ENCODE measurements around the gene SPTSSA.
A peak's percentile ranks its signal among the peaks of the same experiment; 100 is the strongest.
"Not testable (repeated sequence)": the region's sequence is repeated elsewhere in the genome, so short reads cannot be mapped to it uniquely, and the experiment has no call there.

Gene SPTSSA

GRCh38 chr14:34462132-34462893 lies at the start of gene SPTSSA:
TSS of gene SPTSSA (minus strand) at chr14:34462240. CDS start at chr14:34462207, 33 bp downstream.
- DNase-seq = peak; percentile 84

GRCh38 chr14:34507884-34508283 lies 45.8 kb upstream of the SPTSSA start:
- no peak for DNase-seq

GRCh38 chr14:34507459-34507858 lies 45.4 kb upstream of the SPTSSA start:
- DNase-seq = no peak

GRCh38 chr14:34505124-34505491 lies 43.1 kb upstream of the SPTSSA start:
- not testable (repeated sequence) for DNase-seq

- not testable (repeated sequence) for DNase-seq
These were observed 42.0 kb upstream of the SPTSSA start for GRCh38 chr14:34504027-34504426.

GRCh38 chr14:34502545-34503225 lies 40.6 kb upstream of the SPTSSA start:
- no peak for DNase-seq

GRCh38 chr14:34502001-34502400 lies 40.0 kb upstream of the SPTSSA start:
- no peak for DNase-seq

GRCh38 chr14:34501004-34501580 lies 39.1 kb upstream of the SPTSSA start:
- DNase-seq = no peak

- DNase-seq = peak; percentile 13
These were observed 36.8 kb upstream of the SPTSSA start for GRCh38 chr14:34498684-34499412.

- no peak for DNase-seq
These were observed 34.9 kb upstream of the SPTSSA start for GRCh38 chr14:34496679-34497513.

GRCh38 chr14:34496007-34496678 lies 34.1 kb upstream of the SPTSSA start:
- no peak for DNase-seq

- no peak for DNase-seq
These were observed 27.3 kb upstream of the SPTSSA start for GRCh38 chr14:34489324-34489723.

- no peak for DNase-seq
These were observed 26.5 kb upstream of the SPTSSA start for GRCh38 chr14:34488528-34488927.

GRCh38 chr14:34484726-34485125 lies 22.7 kb upstream of the SPTSSA start:
- DNase-seq = no peak

GRCh38 chr14:34482463-34482862 lies 20.4 kb upstream of the SPTSSA start:
- no peak for DNase-seq

GRCh38 chr14:34479694-34480093 lies 17.7 kb upstream of the SPTSSA start:
- no peak for DNase-seq

GRCh38 chr14:34478261-34478660 lies 16.2 kb upstream of the SPTSSA start:
- no peak for DNase-seq

- DNase-seq = not testable (repeated sequence)
These were observed 14.0 kb upstream of the SPTSSA start for GRCh38 chr14:34476036-34476435.

GRCh38 chr14:34475163-34475562 lies 13.1 kb upstream of the SPTSSA start:
- DNase-seq = no peak

GRCh38 chr14:34474187-34474679 lies 12.2 kb upstream of the SPTSSA start:
- no peak for DNase-seq

GRCh38 chr14:34472706-34473279 lies 10.8 kb upstream of the SPTSSA start:
- peak; percentile 45 for DNase-seq

All from NCI-H526 treated with DMSO at 0.1 percent for 48 hours (cell line).